Stomach smooth muscle (tissue), 2 donors: ENCODE data around the gene GABBR2.

Source experiments
- H3K27ac ChIP-seq: one replicate; pipeline ENCODE4 v1.7.0; 2013; ENCODE audit warnings: mild to moderate bottlenecking, low read length, inconsistent platforms
- H3K27me3 ChIP-seq, 2 donors: one replicate each; pipeline ENCODE4 v1.7.0; 2013; ENCODE audit warnings: low read length in 2 of 2; ENCODE audit not compliant: insufficient read depth in 2 of 2, control insufficient read depth in 1 of 2
- H3K36me3 ChIP-seq, 2 donors: one replicate each; pipeline ENCODE4 v1.7.0; 2013; ENCODE audit warnings: low read length in 2 of 2; ENCODE audit not compliant: control insufficient read depth in 2 of 2, insufficient read depth in 2 of 2
- H3K4me1 ChIP-seq: one replicate; pipeline ENCODE4 v1.7.0; 2013; ENCODE audit warnings: low read length; ENCODE audit not compliant: control insufficient read depth, insufficient read depth
- H3K4me3 ChIP-seq, 2 donors: one replicate each; pipeline ENCODE4 v1.7.0; 2013; ENCODE audit warnings: low read length in 2 of 2
- H3K9ac ChIP-seq, 2 donors: one replicate each; pipeline ENCODE4 v1.7.0; 2013; ENCODE audit warnings: low read length in 2 of 2, mild to moderate bottlenecking in 1 of 2
- H3K9me3 ChIP-seq, 2 donors: one replicate each; pipeline ENCODE4 v1.7.0; 2013; ENCODE audit warnings: low read length in 2 of 2; ENCODE audit not compliant: control insufficient read depth in 2 of 2
- donor health status: healthy.
- donor health status: Pancreatic carcinoma.

Gene GABBR2

DNA sequence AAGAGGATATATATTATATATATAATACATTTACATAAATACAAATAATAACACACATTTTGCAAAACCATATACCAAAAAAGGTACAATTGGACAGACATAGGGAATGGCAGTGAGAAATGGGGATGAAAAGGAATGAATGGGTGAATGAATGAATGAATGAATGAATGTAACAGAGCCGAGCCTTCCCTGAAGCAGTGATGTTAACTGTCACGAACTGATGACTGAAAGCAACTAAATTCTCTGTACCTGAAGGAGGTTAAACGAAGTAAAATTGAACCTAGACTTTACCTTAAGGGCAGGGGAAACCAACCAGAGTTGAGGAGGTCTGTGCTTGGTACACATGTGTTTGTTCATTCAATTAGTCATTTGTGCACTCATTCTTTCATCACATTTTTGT lies 283.7 kb downstream of the GABBR2 start:
- Histone ChIP-seq H3K4me1 (no peaks in the 10 kb centered on the region), H3K4me3 (no peak overlapping the region), H3K27ac (no peak overlapping the region), H3K27me3 (no peaks in the 10 kb centered on the region), H3K9ac (no peak overlapping the region), H3K9me3 (no peaks in the 10 kb centered on the region), H3K36me3 (no peaks in the 10 kb centered on the region)

DNA sequence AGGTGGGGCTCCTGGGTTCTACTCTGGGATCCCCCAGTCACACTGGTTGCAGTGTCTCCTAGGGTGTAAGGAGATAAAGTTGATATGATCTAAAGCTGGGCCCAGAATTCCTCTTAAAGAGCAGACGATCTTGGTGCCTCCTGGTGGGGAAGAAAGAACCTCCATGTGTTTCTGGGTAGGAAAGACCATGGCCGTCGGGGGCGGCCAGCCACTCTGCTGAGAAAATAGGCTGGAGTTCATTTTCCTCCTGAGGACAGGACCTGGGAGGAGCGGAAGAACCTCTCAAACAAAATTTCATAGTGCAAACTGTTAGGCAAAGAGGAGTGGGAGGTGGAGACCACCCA lies 289.5 kb downstream of the GABBR2 start:
- Histone ChIP-seq H3K4me1 (no peaks in the 10 kb centered on the region), H3K36me3 (no peaks in the 10 kb centered on the region), H3K9ac (no peak overlapping the region), H3K4me3 (no peak overlapping the region), H3K27me3 (no peaks in the 10 kb centered on the region), H3K9me3 (peaks cover 3% of the 10 kb centered on the region in 2 donors), H3K27ac (no peak overlapping the region)

DNA sequence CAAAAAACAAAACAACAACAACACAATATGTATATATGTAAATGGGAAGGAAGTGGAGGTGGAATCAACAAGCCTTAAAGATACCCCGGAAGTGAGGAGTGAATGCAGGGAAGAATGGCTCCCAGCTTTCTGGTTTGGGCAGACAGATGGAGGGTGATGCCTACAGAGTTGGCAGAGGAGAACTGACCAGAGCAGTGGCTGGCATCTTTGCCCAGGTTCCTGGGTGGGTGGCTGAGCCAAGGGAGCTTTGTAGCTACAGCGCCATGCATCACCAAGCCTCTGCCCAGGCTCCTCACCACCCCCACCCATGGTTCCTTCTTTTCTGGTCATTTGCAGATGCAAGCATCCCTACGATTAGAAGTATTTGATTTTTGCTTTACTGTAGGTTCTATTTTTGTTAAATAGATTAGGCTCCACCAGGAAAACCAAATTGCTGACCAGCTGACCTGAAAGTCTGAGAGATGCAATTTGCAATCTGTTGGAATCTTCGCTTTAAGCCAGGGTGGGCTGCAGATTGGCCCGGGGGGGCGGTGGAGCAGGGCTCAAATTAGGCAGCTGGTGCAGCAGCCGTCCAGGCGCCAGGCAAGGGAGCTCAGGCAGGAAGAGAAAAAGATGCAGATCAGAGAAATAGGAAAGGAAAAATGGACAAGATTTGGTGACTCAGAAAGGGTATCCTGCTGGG lies 290.0 kb downstream of the GABBR2 start:
- peaks cover 3% of the 10 kb centered on the region in 2 donors for H3K9me3 ChIP-seq
- no peak overlapping the region for H3K9ac ChIP-seq
- H3K36me3 ChIP-seq: no peaks in the 10 kb centered on the region
- H3K4me3 ChIP-seq: no peak overlapping the region
- H3K27ac ChIP-seq: no peak overlapping the region
- no peaks in the 10 kb centered on the region for H3K27me3 ChIP-seq
- H3K4me1 ChIP-seq: no peaks in the 10 kb centered on the region

DNA sequence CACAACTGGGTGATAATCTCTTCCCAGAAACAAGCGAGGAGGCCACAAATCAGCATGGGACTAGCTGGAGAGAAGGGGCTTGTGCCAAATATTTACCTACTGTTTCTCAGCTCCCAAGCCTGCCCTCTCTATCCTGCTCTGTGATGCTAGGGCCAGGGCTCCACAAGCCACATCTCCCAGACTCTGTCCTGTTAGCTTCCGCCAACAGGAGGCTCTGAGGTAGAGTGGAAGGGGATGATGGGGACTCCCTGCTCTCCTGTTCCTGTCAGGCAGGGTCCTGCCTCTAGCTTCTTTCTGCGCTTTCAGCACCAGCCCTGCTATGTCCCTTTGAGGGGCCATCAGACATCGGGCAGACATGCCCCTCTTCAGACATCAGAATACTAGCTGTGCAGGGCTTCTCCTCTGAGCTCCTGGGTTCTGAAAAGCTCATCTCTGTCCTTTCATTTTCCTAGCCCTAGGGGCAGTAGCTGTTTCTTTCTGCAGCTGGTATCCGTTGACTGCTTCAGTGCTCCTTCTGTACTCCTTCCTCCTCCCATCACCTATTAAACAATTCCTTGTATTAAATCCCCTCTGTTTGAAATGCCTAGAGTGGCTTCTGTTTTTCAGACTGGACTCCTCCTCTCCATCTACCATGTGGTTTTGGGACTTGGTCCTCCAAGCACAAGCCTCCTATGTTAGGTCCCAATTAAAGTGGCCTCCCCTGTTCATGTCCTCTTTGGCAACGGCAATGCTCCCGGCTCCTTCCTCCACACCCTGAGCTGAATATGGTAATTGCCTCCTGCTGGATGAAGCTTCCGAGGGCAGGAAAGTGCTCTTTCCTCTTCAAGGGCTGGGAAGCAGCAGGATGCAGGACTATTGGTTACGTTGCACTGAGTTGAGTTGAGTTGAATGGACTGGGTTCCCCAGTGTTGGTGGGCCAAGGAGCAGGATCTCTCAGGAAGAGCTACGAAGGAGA lies 292.2 kb downstream of the GABBR2 start:
- no peak overlapping the region for H3K9ac ChIP-seq
- no peaks in the 10 kb centered on the region for H3K4me1 ChIP-seq
- H3K9me3 ChIP-seq: peaks cover 3% of the 10 kb centered on the region in 2 donors
- no peaks in the 10 kb centered on the region for H3K27me3 ChIP-seq
- H3K27ac ChIP-seq: no peak overlapping the region
- no peak overlapping the region for H3K4me3 ChIP-seq
- H3K36me3 ChIP-seq: no peaks in the 10 kb centered on the region

DNA sequence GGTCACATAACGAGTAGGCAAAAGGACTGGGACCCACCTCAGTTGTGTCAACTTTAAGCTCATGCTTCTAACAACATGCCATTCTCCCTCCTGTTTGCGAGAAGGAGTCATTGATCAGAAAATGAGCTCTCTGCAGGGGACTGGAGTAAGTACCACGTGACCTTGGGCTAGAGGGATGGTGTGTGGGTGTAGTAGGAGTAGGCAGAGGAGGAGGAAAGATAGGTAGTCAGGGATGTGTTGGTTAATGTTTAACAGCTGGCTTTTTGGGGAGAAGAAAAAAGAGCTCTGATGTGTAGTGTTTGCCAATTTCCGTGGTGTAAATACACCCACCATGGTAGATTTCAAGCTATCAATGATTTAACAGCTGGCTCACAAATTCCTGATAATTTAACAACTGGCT lies 293.0 kb downstream of the GABBR2 start:
- Histone ChIP-seq H3K4me3 (no peak overlapping the region), H3K36me3 (no peaks in the 10 kb centered on the region)

DNA sequence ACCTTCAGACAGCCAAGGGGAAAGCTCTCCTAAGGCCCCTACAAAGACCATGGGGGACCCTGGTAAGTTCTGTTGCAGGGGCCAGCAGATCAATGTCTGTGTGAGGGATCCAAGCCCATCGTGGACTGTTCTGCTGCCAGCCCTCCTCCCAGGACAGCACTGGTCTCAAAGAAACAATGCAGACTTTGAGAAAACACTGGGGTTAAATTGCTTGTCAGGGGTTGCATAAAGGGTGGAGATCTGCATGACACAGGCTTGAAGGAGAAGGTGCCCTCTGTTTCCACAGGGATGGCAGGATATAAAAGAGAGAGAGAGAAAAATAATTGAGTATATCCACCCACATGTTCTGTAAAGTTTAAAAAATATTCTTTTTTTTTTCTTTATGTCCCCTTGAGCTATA lies 295.7 kb downstream of the GABBR2 start:
- H3K4me1 ChIP-seq: no peaks in the 10 kb centered on the region
- no peak overlapping the region for H3K4me3 ChIP-seq
- H3K27me3 ChIP-seq: no peaks in the 10 kb centered on the region
- no peaks in the 10 kb centered on the region for H3K36me3 ChIP-seq
- no peak overlapping the region for H3K9ac ChIP-seq
- peaks cover 3% of the 10 kb centered on the region in 2 donors for H3K9me3 ChIP-seq
- no peak overlapping the region for H3K27ac ChIP-seq

More for the DNA sequence above, 293.0 kb downstream of the GABBR2 start:
- no peaks in the 10 kb centered on the region for H3K4me1 ChIP-seq
- H3K9me3 ChIP-seq: peaks cover 3% of the 10 kb centered on the region in 2 donors
- no peaks in the 10 kb centered on the region for H3K27me3 ChIP-seq
- H3K9ac ChIP-seq: no peak overlapping the region
- no peak overlapping the region for H3K27ac ChIP-seq

DNA sequence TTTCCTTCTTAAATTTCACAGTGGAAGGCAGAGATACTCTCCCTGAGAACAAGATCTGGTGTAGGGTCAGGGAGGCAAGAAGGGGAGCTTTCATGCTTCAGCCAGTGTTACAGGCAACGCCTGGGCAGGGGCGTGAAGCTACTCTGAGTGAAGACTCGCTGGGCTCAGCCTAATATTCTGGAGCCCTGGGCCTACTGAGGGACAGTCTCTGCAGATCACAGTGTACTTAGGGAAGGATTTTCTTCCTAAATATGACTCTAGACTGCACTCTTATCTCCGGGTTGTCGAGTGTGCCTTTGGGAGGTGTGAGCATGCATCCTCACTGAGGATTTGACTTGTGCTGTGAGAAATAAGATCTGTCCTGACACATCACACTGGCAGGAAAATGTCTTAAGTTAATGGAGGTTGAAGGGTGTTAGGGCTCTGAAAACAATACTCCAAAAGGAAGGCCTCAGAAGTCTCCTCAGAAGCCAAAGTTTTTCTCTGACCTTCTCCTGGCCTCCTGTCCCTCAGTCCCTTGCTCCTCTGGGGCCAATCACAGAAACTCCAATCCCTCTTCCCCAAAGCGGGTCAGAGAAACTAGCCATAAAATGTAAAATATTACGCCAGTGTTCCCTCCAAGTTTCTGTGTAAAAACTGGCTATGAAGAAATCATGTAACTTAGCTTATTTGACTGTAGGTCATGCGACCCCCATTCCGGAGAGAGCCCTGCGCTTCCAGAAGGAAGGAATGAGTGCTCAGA lies 296.5 kb downstream of the GABBR2 start:
- Histone ChIP-seq H3K27ac (no peak overlapping the region), H3K27me3 (no peaks in the 10 kb centered on the region), H3K9ac (no peak overlapping the region), H3K4me3 (no peak overlapping the region), H3K9me3 (peaks cover 2 to 3% of the 10 kb centered on the region in 2 donors), H3K4me1 (no peaks in the 10 kb centered on the region), H3K36me3 (no peaks in the 10 kb centered on the region)

DNA sequence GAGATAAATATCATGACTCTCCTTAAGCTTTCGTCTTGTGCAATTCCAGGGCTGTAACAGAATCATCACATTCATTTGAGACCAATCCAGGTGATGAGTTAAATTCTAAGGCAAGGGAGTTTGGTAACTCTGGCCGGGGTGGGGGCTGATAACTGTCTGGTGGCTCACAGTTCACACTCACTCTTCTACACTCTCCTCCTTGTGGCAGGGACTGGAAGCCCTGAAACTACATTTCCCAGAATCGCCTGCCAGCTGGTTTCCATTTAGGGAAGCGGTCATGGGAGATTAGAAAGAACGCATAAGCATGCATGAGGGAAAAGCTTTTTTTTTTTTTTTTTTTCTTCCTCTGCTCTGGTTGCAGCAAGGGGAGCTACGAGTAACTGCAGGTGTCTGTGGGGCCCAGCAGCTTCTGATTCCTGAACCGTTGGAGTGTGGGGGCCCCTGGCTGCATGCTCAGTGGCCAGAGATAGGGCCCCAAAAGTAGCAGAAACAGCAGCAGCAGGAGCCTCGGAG lies 298.5 kb downstream of the GABBR2 start:
- Histone ChIP-seq H3K4me1 (no peaks in the 10 kb centered on the region), H3K9ac (no peak overlapping the region), H3K9me3 (no peaks in the 10 kb centered on the region), H3K27ac (no peak overlapping the region), H3K27me3 (no peaks in the 10 kb centered on the region), H3K36me3 (no peaks in the 10 kb centered on the region), H3K4me3 (no peak overlapping the region)

DNA sequence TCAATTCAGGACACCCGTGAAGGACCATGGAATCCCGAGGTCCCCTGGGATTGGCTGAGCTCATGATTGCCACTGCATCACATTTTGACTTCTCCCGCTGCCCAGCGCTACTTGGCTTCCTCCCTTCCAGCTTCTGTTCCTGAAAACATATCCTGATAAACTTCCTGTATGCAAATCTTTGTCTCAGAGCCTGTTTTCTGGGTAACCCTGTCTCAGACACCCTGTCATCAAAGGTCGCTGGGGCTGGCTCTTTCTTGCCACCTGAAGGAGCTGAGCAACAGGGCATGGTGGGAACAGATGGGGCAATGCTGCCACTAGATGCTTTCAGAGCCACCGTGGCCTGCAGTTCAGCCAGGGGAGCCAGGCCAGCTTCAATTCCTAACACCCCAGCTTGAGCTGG lies 299.0 kb downstream of the GABBR2 start:
- no peak overlapping the region for H3K4me3 ChIP-seq
- H3K9me3 ChIP-seq: no peaks in the 10 kb centered on the region
- H3K9ac ChIP-seq: no peak overlapping the region
- no peak overlapping the region for H3K27ac ChIP-seq
- H3K4me1 ChIP-seq: no peaks in the 10 kb centered on the region
- H3K27me3 ChIP-seq: no peaks in the 10 kb centered on the region
- no peaks in the 10 kb centered on the region for H3K36me3 ChIP-seq

DNA sequence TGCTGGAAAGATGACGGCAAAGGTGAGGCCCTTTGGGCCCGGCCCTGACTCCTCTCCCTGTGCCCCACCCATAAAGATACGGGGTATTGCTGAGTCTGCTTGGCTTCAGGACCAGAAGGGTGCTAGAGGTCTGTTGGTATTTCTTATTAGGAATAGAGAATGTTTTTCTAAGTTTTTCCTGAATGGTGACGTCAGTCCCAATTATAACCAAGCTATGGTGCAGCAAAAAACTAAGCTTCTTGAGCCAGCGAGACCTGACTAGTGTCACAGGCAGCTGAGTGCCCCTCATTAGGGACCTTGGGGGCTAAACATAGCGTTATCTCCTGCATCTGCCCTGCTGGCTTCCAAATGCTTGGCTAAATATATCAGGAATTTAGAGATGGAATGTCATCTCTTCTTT lies 302.3 kb downstream of the GABBR2 start:
- Histone ChIP-seq H3K4me3 (no peak overlapping the region), H3K9me3 (no peaks in the 10 kb centered on the region), H3K4me1 (no peaks in the 10 kb centered on the region), H3K9ac (no peak overlapping the region), H3K27ac (no peak overlapping the region), H3K27me3 (peaks cover 0 to 4% of the 10 kb centered on the region in 2 donors), H3K36me3 (no peaks in the 10 kb centered on the region)
